Brain microvascular endothelial cell (primary cell): ENCODE data around the gene DAGLA.

Experiments
- DNase-seq: peaks from one replicate; pipeline ENCODE4 v3.0.0-alpha.2; 2020
- H3K27ac ChIP-seq: fragments of 250-450 bp; sonication (Bioruptor Pico); 2 replicates; pipeline ENCODE4 v1.5.1; 2020; ENCODE audit warnings: mild to moderate bottlenecking, moderate library complexity
- H3K27me3 ChIP-seq: fragments of 250-450 bp; sonication (Bioruptor Pico); replicated peaks from 2 replicates; pipeline ENCODE4 v1.5.1; 2020; ENCODE audit warnings: mild to moderate bottlenecking
- H3K36me3 ChIP-seq: fragments of 250-450 bp; sonication (Bioruptor Pico); replicated peaks from 2 replicates; pipeline ENCODE4 v1.5.1; 2020; ENCODE audit warnings: mild to moderate bottlenecking
- H3K4me3 ChIP-seq: 2 replicates; pipeline ENCODE4 v1.5.1; 2011; ENCODE audit warnings: low read depth, mild to moderate bottlenecking, control low read depth, low read length, moderate library complexity
- CTCF ChIP-seq: IDR thresholded peaks from 2 replicates; pipeline ENCODE4 v1.5.1; 2011; ENCODE audit warnings: low read depth, mild to moderate bottlenecking, moderate library complexity, low read length, control low read depth, inconsistent platforms; ENCODE audit errors: missing control alignments
- in situ Hi-C: cut with HindIII; loops from 2 replicates; pipeline ENCODE4 v1.10.0; 2017; ENCODE audit warnings: low sequenced_read_pairs, low pct_ligation_motif_present

The DAGLA gene

GRCh38 chr11:61761440-61762222 lies 81.4 kb downstream of the DAGLA start:
- Histone ChIP-seq H3K27me3 (no peaks in the 10 kb centered on the region), H3K36me3 (no peaks in the 10 kb centered on the region), H3K4me3 (no peak overlapping the region), H3K27ac (no peak overlapping the region)
- no peak for DNase-seq
- in situ Hi-C loops = no loop called here
- no peak for TF ChIP-seq CTCF

GRCh38 chr11:61762223-61762615 lies 82.0 kb downstream of the DAGLA start:
- in situ Hi-C loops = no loop called here
- Histone ChIP-seq H3K27me3 (no peaks in the 10 kb centered on the region), H3K27ac (no peak overlapping the region), H3K4me3 (no peak overlapping the region), H3K36me3 (no peaks in the 10 kb centered on the region)
- DNase-seq = no peak
- TF ChIP-seq CTCF = no peak

DNA sequence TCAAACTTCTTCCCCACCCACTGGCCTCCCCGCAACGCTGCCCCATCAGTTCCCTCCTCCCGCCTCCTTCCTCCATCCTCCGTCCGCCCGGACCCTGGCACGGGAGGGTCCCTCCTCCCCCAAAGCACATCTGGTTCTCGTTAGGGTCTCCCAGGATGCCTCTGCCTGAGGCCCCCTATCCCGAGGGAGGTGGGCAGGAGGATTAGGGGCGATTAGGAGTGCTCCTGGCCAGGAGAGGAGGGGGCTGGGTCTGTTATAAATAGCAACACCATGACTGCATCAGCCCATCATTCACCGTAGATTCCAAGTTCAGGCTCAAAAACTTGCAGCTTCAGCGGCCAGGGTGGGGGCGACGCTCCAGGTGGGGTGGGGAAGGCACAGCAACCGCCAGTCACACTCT lies 82.6 kb downstream of the DAGLA start:
- TF ChIP-seq CTCF = no peak
- in situ Hi-C loops = no loop called here
- H3K4me3 ChIP-seq = no peak overlapping the region
- no peaks in the 10 kb centered on the region for H3K36me3 ChIP-seq
- DNase-seq = no peak
- no peaks in the 10 kb centered on the region for H3K27me3 ChIP-seq
- no peak overlapping the region for H3K27ac ChIP-seq

GRCh38 chr11:61763930-61764605 lies 83.9 kb downstream of the DAGLA start:
- no peaks in the 10 kb centered on the region for H3K27me3 ChIP-seq
- in situ Hi-C loops = no loop called here

DNA sequence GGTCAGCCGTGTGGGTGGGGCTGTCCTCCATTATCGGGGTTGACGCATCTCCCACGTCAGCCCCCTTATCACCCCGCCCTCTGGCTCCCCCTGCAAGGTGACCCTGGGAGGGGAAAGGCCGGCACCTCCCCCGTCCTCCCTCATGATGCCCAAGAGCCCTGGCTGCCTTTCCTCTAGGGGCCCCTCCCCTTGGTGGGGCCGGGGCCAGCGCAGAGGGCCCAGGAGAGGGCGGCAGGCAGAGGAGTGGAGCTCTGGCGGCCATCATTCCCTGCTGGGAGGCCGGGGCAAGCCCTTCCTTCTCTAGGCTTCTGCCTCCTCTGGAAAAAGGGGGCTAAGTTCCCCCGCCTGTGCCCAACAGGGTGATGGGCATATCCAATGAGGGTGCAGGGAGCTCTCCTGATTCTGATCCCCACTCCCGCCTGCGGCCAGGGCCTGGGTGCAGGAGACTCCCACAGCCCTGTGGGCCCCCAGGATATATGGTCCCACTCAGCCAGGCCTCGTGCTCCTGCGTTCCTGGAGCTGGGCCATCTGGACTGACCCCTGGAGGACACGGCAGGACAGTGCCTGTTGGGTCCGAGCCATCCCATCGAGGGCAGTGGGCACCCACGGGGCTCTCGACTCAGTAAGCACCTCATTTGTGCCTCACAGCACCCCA lies 84.5 kb downstream of the DAGLA start:
- Histone ChIP-seq H3K4me3 (no peak overlapping the region), H3K27ac (no peak overlapping the region), H3K36me3 (no peaks in the 10 kb centered on the region), H3K27me3 (no peaks in the 10 kb centered on the region)
- peak; percentile 12 for TF ChIP-seq CTCF
- DNase-seq = no peak
- in situ Hi-C loops = no loop called here

More at GRCh38 chr11:61763930-61764605, 83.9 kb downstream of the DAGLA start:
- H3K36me3 ChIP-seq = no peaks in the 10 kb centered on the region
- no peak overlapping the region for H3K27ac ChIP-seq
- TF ChIP-seq CTCF = no peak
- DNase-seq = no peak
- no peak overlapping the region for H3K4me3 ChIP-seq
